Measurements from ENCODE around the gene SDK2. TPM values are rescaled to one million over a fixed set of nuclear protein-coding genes. Genes with fewer than 3 reads are reported as not detected.
A peak's percentile ranks its signal among the peaks of the same experiment; 100 is the strongest.

Gene SDK2
- total and polyA plus RNA-seq, 7 experiments from 2014 or later: 0.64 to 14.1 (median 8.2) TPM

- CTCF ChIA-PET: interaction anchor here (0.6 kb wide), 1 partner anchor 518 kb away, joined by 3 read pairs; no protein-coding TSS in a partner anchor
- intact Hi-C loops (cut with micrococcal nuclease): no loop called here
- no peaks in the 10 kb centered on the region for H3K4me1 ChIP-seq (ENCODE audit: control insufficient read depth in 2 of 2, insufficient read depth in 2 of 2, low read length in 2 of 2)
Measured at GRCh38 chr17:73493956-73494926, 150.0 kb downstream of the SDK2 start.

GRCh38 chr17:73492821-73493814 is 151.1 kb downstream of the SDK2 start:
- ChIA-PET CTCF (interaction anchor here (0.6 kb wide), 2 partner anchors 60 to 519 kb away, joined by 3 read pairs; no protein-coding TSS in a partner anchor), POLR2A (no interaction called here)
- peaks cover 0 to 2% (median 0%) of the 10 kb centered on the region in 11 donors for H3K9me3 Mint-ChIP-seq
- peaks cover 0 to 6% (median 0%) of the 10 kb centered on the region in 5 donors for H3K36me3 Mint-ChIP-seq
- peaks cover 0 to 3% (median 0%) of the 10 kb centered on the region in 5 donors for H3K27me3 Mint-ChIP-seq
- no peak overlapping the region for H3K27ac Mint-ChIP-seq
- H3K9me3 ChIP-seq (ENCODE audit: control insufficient read depth in 2 of 3, low read length in 3 of 3): no peaks in the 10 kb centered on the region
- no peaks in the 10 kb centered on the region for H3K4me1 ChIP-seq (ENCODE audit: control insufficient read depth in 2 of 2, insufficient read depth in 2 of 2, low read length in 2 of 2)
- no peak overlapping the region for H3K4me3 Mint-ChIP-seq
- intact Hi-C loops (cut with micrococcal nuclease): no loop called here
- ATAC-seq: no peak
- H3K4me1 Mint-ChIP-seq: peaks cover 0 to 6% (median 0%) of the 10 kb centered on the region in 7 donors
- no peak overlapping the region for H3K4me3 ChIP-seq (ENCODE audit: low read length)
- H3K27ac ChIP-seq (ENCODE audit: low read depth, low read length): no peak overlapping the region
- no peak for DNase-seq
- no peaks in the 10 kb centered on the region for H3K27me3 ChIP-seq (ENCODE audit: control insufficient read depth in 2 of 2, insufficient read depth in 2 of 2, low read length in 2 of 2)
- no peaks in the 10 kb centered on the region for H3K36me3 ChIP-seq (ENCODE audit: control insufficient read depth in 2 of 3, insufficient read depth in 3 of 3, low read length in 3 of 3)

More at GRCh38 chr17:73493956-73494926, 150.0 kb downstream of the SDK2 start:
- H3K9me3 ChIP-seq (ENCODE audit: control insufficient read depth in 2 of 3, low read length in 3 of 3): no peaks in the 10 kb centered on the region
- H3K4me1 Mint-ChIP-seq: peaks cover 0 to 8% (median 0%) of the 10 kb centered on the region in 7 donors
- no peaks in the 10 kb centered on the region for H3K27me3 ChIP-seq (ENCODE audit: control insufficient read depth in 2 of 2, insufficient read depth in 2 of 2, low read length in 2 of 2)
- H3K36me3 Mint-ChIP-seq: peaks cover 0 to 10% (median 0%) of the 10 kb centered on the region in 5 donors
- H3K27ac Mint-ChIP-seq: no peak overlapping the region
- no peaks in the 10 kb centered on the region for H3K36me3 ChIP-seq (ENCODE audit: control insufficient read depth in 2 of 3, insufficient read depth in 3 of 3, low read length in 3 of 3)
- H3K4me3 ChIP-seq (ENCODE audit: low read length): no peak overlapping the region
- H3K9me3 Mint-ChIP-seq: peaks cover 0 to 2% (median 0%) of the 10 kb centered on the region in 11 donors
- ATAC-seq (no peak), DNase-seq (no peak)
- H3K27me3 Mint-ChIP-seq: peaks cover 0 to 3% (median 0%) of the 10 kb centered on the region in 5 donors
- no peak overlapping the region for H3K27ac ChIP-seq (ENCODE audit: low read depth, low read length)
- POLR2A ChIA-PET: no interaction called here
- H3K4me3 Mint-ChIP-seq: no peak overlapping the region

GRCh38 chr17:73492125-73492820 is 152.0 kb downstream of the SDK2 start:
- H3K36me3 ChIP-seq (ENCODE audit: control insufficient read depth in 2 of 3, insufficient read depth in 3 of 3, low read length in 3 of 3): no peaks in the 10 kb centered on the region
- H3K4me1 Mint-ChIP-seq: peaks cover 0 to 6% (median 0%) of the 10 kb centered on the region in 7 donors
- H3K27ac Mint-ChIP-seq: no peak overlapping the region
- no peak overlapping the region for H3K27ac ChIP-seq (ENCODE audit: low read depth, low read length)
- no peaks in the 10 kb centered on the region for H3K4me1 ChIP-seq (ENCODE audit: control insufficient read depth in 2 of 2, insufficient read depth in 2 of 2, low read length in 2 of 2)
- peaks cover 0 to 2% (median 0%) of the 10 kb centered on the region in 11 donors for H3K9me3 Mint-ChIP-seq
- no peak overlapping the region for H3K4me3 Mint-ChIP-seq
- H3K4me3 ChIP-seq (ENCODE audit: low read length): no peak overlapping the region
- peaks cover 0 to 1% (median 0%) of the 10 kb centered on the region in 5 donors for H3K27me3 Mint-ChIP-seq
- ChIA-PET CTCF (interaction anchor here (0.6 kb wide), 1 partner anchor 59 kb away, joined by 3 read pairs; no protein-coding TSS in a partner anchor), POLR2A (no interaction called here)
- intact Hi-C loops (cut with micrococcal nuclease): no loop called here
- H3K9me3 ChIP-seq (ENCODE audit: control insufficient read depth in 2 of 3, low read length in 3 of 3): no peaks in the 10 kb centered on the region
- peaks cover 0 to 6% (median 0%) of the 10 kb centered on the region in 5 donors for H3K36me3 Mint-ChIP-seq
- ATAC-seq (no peak), DNase-seq (no peak)
- no peaks in the 10 kb centered on the region for H3K27me3 ChIP-seq (ENCODE audit: control insufficient read depth in 2 of 2, insufficient read depth in 2 of 2, low read length in 2 of 2)

GRCh38 chr17:73491648-73492047 is 152.6 kb downstream of the SDK2 start:
- no peak overlapping the region for H3K4me3 Mint-ChIP-seq
- H3K36me3 Mint-ChIP-seq: peaks cover 0 to 10% (median under 1%) of the 10 kb centered on the region in 5 donors
- H3K9me3 ChIP-seq (ENCODE audit: control insufficient read depth in 2 of 3, low read length in 3 of 3): no peaks in the 10 kb centered on the region
- H3K36me3 ChIP-seq (ENCODE audit: control insufficient read depth in 2 of 3, insufficient read depth in 3 of 3, low read length in 3 of 3): no peaks in the 10 kb centered on the region
- DNase-seq (no peak), ATAC-seq (no peak)
- peaks cover 0 to 2% (median 0%) of the 10 kb centered on the region in 11 donors for H3K9me3 Mint-ChIP-seq
- peaks cover 0 to 6% (median 0%) of the 10 kb centered on the region in 7 donors for H3K4me1 Mint-ChIP-seq
- ChIA-PET POLR2A (no interaction called here), CTCF (no interaction called here)
- H3K4me3 ChIP-seq (ENCODE audit: low read length): no peak overlapping the region
- H3K27ac Mint-ChIP-seq: no peak overlapping the region
- H3K4me1 ChIP-seq (ENCODE audit: control insufficient read depth in 2 of 2, insufficient read depth in 2 of 2, low read length in 2 of 2): no peaks in the 10 kb centered on the region
- H3K27me3 Mint-ChIP-seq: no peaks in the 10 kb centered on the region
- intact Hi-C loops (cut with micrococcal nuclease): no loop called here
- no peaks in the 10 kb centered on the region for H3K27me3 ChIP-seq (ENCODE audit: control insufficient read depth in 2 of 2, insufficient read depth in 2 of 2, low read length in 2 of 2)
- H3K27ac ChIP-seq (ENCODE audit: low read depth, low read length): no peak overlapping the region

GRCh38 chr17:73490851-73491250 is 153.4 kb downstream of the SDK2 start:
- CTCF ChIA-PET: no interaction called here
- intact Hi-C loops (cut with micrococcal nuclease): no loop called here

GRCh38 chr17:73489991-73490390 is 154.3 kb downstream of the SDK2 start:
- H3K27me3 Mint-ChIP-seq: no peaks in the 10 kb centered on the region
- peaks cover 0 to 8% (median 0%) of the 10 kb centered on the region in 7 donors for H3K4me1 Mint-ChIP-seq
- H3K36me3 Mint-ChIP-seq: peaks cover 6 to 22% (median 13%) of the 10 kb centered on the region in 5 donors
- H3K9me3 Mint-ChIP-seq: peaks cover 0 to 13% (median 9%) of the 10 kb centered on the region in 11 donors
- Histone ChIP-seq H3K4me1 (ENCODE audit: control insufficient read depth in 2 of 2, insufficient read depth in 2 of 2, low read length in 2 of 2) (no peaks in the 10 kb centered on the region), H3K9me3 (ENCODE audit: control insufficient read depth in 2 of 3, low read length in 3 of 3) (peaks cover 0 to 11% (median 0%) of the 10 kb centered on the region in 3 experiments), H3K27ac (ENCODE audit: low read depth, low read length) (no peak overlapping the region), H3K4me3 (ENCODE audit: low read length) (no peak overlapping the region), H3K27me3 (ENCODE audit: control insufficient read depth in 2 of 2, insufficient read depth in 2 of 2, low read length in 2 of 2) (no peaks in the 10 kb centered on the region), H3K36me3 (ENCODE audit: control insufficient read depth in 2 of 3, insufficient read depth in 3 of 3, low read length in 3 of 3) (no peaks in the 10 kb centered on the region)
- ChIA-PET POLR2A (no interaction called here), CTCF (no interaction called here)
- DNase-seq (no peak), ATAC-seq (no peak)
- no peak overlapping the region for H3K4me3 Mint-ChIP-seq
- H3K27ac Mint-ChIP-seq: peak overlapping the region in 1 of 9 donors; percentile 46
- intact Hi-C loops (cut with micrococcal nuclease): no loop called here

More at GRCh38 chr17:73490851-73491250, 153.4 kb downstream of the SDK2 start:
- Mint-ChIP-seq H3K36me3 (peaks cover 4 to 14% (median 5%) of the 10 kb centered on the region in 5 donors), H3K27me3 (no peaks in the 10 kb centered on the region), H3K4me1 (peaks cover 0 to 9% (median 0%) of the 10 kb centered on the region in 7 donors), H3K27ac (no peak overlapping the region), H3K4me3 (no peak overlapping the region), H3K9me3 (peaks cover 0 to 4% (median 4%) of the 10 kb centered on the region in 11 donors)
- Histone ChIP-seq H3K4me3 (ENCODE audit: low read length) (no peak overlapping the region), H3K9me3 (ENCODE audit: control insufficient read depth in 2 of 3, low read length in 3 of 3) (peaks cover 0 to 4% (median 0%) of the 10 kb centered on the region in 3 experiments), H3K36me3 (ENCODE audit: control insufficient read depth in 2 of 3, insufficient read depth in 3 of 3, low read length in 3 of 3) (no peaks in the 10 kb centered on the region), H3K4me1 (ENCODE audit: control insufficient read depth in 2 of 2, insufficient read depth in 2 of 2, low read length in 2 of 2) (no peaks in the 10 kb centered on the region), H3K27me3 (ENCODE audit: control insufficient read depth in 2 of 2, insufficient read depth in 2 of 2, low read length in 2 of 2) (no peaks in the 10 kb centered on the region), H3K27ac (ENCODE audit: low read depth, low read length) (no peak overlapping the region)
- ATAC-seq (no peak), DNase-seq (no peak)
- POLR2A ChIA-PET: no interaction called here

Measured in naive thymus-derived CD4-positive, alpha-beta T cell (primary cell).